ENCODE data around the gene JOSD1.

- no peak for TF ChIP-seq CTCF (IDR thresholded peaks at IDR 0.05)
- no peak for TF ChIP-seq POLR2AphosphoS5 (IDR thresholded peaks at IDR 0.05)
- TF ChIP-seq POLR2A (IDR thresholded peaks at IDR 0.05) = no peak
These were observed 36.7 kb upstream of the JOSD1 start for GRCh38 chr22:38737302-38738060.

All from breast epithelium (tissue), 3 donors.